ENCODE data around the gene DACT3.

Gene DACT3

DNA sequence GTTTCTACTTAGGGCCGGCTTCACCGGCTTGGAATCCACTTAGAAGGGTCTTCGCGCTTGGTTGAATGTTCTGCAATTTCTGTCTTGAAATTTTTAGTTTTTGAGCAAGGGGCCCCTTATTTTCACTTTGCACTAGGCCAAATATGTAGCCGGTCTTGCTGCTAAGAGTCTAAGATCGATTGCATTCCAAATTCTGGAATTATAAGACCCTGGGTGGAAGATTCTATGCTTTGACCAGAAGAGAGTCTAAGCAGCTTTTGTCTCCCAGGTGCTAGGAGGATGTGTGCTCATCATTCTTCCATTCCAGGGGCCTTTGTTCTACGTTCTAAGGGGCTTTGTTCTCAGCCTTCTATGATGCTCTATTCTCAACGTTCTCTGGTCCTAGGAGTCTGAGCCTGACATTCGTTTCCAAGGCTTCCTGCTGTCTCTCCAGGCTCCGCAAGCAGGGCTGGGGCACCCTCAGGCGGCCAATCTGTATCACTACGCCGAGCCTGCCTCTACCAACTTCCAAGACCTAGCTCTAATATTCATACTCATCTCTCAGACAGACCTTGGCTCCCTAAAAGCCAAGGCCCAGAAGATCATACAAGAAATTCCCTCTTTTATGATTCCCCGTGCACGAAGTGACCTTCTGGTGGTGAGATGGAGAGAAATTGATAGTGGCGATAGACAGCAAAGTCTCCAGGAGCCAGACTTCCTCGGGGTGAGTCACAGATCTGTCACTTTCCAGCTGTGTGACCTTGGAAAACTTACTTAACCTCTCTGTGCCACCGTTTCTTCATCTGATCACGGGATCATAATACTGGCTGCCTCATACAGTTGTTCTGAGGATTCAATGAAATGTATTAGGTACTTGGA is 982 bp upstream of the DACT3 start:
- peak; percentile 90 to 99 for DNase-seq

DNA sequence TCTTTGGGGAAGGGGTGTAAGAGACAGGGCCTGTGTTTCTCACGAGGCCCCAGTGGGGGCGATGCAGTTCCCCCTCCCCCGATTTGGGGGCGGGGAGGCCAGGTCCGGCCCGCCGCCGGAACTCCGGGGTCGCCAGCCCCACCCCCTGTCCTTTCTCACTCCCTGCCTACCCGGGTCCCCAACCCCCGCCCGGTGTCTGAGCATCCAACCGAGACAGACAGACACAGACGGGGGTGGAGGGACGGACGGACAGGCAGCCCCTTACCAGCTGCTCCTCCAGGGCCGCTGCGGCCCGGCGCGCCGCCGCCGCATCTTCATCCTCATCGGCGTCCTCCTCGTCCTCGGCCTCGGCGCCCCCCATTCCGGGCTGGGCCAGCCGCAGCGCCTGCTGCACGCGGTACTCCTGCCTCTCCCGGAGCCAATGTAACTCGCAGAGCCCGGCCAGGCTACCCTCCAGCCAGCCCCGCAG is 397 bp downstream of the DACT3 start:
- peak in 1 of 2 donors; percentile 42 for DNase-seq

DNA sequence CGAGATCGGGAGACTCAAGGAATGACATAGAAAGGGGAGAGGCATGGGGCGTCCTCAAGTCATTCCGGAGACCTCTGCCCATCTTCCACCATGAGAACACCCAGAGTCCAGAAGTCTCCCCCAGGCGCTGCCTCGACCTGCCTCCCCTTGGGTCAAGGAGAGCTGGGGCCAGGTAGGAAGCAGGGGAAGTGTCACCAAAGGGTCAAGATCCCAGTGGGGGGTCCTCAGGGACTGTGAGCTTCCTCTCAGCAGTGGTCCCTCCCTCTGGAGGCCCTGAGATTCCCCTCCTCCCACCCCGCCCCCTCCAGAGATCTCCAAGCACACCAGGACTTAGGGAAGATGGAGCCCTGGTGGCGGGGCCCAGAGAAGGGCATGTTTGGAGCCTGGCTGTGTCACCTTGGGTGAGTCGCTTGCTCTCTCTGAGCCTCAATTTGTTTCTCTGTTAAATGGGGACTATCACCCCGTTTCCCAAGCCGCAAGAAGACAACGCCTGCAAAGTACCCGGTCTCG is 919 bp downstream of the DACT3 start:
- peak in 1 of 2 donors; percentile 36 for DNase-seq

DNA sequence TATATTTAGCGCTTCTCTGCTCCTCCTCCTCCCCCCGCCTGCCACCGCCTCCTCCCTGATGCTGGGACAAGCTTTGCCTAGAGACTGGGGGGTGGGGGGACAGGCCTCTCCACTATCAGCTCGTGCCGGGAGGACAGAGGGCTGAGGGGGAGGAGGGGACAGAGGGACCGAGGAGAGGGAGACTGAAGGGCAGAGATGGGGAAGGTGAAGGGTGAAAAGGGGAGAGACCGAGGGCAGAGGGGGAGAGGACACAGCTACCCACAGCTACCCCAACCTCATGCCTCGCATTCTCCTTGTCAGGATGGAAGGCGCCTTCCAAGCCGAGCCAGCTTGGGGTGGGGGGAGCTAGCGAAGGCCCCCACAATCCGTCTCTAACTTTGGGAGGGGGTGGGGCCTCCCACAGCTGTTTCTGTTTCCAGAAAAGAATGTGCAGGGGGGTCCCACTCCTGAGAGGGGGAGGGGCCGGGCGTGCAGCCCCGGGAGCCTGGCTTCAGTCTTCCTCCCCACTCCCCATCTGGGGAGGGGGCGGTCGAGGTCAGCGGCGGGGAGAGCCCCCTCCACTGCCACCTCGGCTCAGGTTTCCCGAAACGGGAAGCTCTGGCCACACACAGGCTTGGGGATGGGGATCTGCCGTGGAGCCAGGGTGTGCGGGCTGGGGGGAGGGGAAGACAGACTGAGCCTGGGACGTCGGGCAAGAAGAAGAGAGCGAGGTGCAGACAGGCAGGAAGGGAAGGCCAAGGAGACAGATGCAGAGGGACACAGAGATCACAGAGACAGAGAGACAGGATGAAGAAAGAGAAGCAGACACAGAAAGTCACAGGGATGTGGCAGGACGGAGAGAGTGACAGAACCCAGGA is 1.6 kb downstream of the DACT3 start:
- peak; percentile 31 to 53 for DNase-seq

DNA sequence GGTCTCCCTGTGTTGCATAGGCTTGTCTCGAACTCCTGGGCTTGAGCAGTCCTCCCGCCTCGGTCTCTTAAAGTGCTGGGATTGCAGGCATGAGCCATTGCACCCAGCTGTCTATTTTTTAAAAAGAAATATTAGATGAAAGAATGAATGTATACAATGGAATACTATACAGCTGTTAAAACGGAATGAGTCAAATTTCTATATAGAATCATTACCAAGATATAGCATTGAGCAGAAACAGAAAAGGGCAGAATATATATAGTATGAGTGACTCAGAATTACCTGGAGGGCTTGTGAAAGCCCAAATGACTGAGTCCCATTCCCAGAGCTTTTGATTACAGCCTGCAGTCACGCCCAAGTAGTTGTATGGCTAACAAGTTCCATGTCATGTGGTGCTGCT is 4.4 kb downstream of the DACT3 start:
- DNase-seq = no peak

DNA sequence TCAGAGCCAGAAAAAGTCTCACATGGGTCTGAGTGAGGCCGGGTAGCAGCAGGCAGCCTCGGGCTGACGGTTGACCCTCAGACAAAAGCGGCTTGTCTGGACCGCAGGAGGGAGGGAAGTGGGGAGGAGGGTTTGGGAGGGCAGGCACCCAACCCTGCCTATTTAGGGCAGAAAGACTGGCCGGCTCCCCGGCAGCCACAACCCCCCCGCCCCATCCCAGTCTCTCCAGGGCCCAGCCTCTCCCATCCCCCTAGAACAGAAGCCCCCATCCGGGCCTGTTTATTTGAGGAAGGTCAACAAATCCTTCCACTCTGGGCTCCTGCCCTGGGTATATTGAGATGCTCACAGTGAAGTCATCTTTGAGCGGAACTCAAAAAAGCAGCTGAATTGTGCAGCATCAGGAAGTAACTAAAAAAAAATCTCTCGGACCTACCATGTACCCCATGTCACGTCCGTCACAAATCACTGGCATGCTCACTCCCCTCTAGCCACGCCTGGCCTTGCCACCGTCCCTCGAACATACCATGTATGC is 6.3 kb downstream of the DACT3 start:
- DNase-seq = peak; percentile 70 to 82

DNA sequence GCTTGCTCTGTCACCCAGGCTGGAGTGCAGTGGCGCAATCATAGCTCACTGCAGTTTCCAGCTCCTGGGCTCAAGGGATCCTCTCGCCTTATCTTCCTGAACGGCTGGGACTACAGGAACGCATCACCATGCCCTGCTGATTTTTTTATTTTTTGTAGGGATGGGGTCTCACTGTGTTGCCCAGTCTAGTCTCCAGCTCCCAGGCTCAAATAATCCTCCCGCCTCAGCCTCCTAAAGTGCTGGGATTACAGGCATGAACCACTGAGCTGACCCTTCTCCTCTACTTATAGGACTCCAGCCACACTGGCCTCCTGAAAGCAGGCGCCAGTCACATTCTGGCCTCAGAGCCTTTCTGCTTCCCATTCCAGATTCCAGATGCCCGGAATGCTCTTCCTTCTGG is 10.5 kb downstream of the DACT3 start:
- DNase-seq = no peak

DNA sequence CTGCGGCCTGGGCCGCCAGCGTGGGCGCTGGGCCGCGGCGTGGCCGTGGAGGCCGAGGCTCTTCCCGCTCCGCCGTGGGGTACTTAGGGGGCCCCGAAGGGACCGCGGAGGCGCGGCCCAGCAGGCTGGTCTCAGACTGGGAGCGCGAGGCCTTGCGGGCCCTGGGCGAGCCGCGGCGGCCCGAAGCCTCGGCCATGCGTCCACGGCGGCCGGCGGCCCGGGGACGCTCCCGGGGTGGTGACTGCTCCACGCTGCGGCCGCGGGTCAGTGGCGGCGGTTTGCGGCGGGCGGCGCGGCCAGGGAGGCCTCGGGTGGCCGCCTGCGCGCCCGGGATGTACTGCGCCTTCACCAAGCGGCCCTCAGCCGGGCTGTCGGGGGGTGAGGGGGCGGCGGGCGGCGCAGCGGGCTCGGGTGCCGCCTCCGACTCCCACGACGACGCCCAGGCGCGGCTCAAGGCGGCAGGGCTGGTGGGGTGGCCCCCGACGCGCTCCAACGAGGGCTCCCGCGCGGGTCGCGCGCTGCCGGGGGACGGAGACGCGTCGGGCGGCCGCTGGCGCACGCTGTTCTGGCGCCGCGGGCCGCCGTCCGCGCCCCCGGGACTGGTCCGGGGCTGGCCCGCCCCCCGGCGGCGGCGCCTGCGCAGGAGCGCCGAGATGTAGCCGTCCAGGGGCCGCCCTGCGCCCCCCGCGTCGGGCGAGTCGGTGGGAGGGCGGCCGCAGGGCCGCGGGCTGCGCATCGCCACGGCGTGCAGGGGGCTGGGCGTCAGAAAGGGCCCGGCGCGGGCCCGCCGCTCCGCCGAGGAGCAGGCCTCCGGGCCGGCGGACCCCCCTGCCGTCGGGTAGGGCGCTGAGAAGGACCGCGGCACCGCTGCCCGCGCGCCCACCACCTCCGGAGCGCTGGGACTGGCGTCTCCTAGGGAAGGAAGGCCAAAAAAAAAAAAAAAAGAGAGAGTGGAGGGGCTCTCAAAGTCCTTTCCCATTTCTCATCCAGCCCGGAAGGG is 11.7 kb downstream of the DACT3 start:
- no peak for DNase-seq

DNA sequence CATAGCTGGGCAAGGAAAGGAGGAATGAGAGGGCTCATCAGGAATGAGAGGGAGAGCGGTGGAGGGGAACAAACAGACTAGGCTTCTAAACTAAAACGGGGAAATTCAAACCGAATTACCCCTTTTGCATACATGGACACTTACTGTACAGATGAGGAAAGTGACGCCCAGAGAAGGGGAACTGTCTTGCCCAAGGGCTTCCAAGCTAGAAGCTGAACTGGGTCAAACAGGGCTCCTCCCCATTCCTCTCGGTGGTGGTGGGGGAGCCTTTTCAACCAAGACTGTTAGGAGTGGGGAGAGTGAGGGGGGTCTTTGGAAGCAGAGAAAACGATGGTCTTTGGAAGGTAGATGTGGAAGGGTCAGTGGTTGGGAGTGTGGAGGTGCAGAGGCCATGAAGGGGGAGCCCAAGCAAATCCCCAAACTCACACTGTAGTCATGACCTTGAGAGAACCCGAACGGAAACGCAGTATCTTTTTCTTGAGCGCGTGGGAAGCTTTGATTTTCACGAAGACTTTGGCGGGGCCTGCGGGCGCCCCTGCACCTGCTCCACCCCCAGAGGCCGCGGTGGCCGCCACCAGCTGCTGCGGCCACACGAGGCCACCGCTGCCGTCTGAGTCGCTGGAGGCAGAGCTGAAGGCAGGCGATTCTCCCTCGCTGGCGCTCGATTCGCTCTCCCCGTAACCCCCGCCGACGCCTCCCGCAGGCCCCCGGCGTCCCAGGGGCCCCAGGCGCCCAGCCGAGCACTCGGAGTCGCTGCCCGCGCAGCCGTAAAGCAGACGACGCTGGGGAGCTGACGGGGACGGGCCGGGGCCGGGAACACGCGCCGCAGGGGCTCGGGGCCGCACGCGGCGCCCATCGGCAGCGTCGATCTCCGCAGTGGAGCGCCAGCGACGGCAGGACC is 12.7 kb downstream of the DACT3 start:
- no peak for DNase-seq

DNA sequence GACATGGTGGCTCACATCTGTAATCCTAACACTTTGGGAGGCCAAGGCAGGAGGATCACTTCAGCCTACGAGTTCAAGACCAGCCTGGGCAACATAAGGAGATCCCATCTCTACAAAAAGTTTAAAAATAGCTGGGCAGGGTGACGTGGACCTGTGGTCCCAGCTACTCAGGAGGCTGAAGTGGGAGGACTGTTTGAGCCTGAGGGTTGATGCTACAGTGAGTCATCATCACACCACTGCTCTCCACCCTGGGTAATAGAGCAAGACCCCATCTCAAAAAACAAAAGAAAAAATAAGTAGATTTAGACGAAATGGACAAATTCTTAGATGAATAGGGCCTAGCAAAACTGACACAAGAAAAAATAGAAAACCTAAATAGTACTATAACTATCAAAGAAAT is 14.6 kb downstream of the DACT3 start:
- DNase-seq = no peak

DNA sequence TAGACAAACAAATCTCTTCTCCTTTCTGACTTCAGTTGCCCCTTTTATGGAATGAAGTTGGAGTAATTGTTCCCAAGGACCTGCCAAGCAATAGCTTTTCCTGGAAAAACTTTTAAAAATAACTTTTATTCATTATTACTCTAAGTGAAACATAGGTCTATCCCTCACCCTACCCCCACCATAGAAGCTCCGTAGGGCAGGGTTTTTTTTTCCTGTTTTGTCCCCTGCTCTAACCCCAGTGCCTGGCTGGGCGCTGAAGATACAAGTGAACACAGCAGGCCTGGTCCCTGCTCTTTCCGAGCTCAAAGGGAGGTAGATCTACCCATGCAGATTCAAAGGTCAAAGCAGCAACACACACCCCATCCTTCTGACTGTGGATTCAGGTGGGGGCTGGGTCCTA is 16.3 kb downstream of the DACT3 start:
- DNase-seq = no peak

DNA sequence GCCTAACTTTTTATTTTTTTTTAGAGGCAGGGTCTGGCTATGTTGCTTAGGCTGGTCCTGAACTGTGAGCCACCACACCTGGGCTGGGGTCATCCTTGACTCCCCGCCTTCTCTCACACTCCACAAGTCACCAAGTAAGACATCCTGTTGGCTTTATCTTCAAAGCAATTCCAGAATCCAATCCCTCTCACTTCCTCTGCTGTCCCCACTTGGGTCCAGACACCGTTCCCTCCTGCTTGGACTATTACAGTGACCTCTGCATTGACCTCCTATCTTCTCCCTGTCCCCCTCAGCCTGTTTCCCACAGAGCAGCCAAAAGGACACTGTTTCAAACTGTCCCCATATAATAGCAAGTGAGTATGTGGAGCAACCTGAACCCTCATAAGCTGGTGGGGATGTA is 20.3 kb downstream of the DACT3 start:
- no peak for DNase-seq

DNA sequence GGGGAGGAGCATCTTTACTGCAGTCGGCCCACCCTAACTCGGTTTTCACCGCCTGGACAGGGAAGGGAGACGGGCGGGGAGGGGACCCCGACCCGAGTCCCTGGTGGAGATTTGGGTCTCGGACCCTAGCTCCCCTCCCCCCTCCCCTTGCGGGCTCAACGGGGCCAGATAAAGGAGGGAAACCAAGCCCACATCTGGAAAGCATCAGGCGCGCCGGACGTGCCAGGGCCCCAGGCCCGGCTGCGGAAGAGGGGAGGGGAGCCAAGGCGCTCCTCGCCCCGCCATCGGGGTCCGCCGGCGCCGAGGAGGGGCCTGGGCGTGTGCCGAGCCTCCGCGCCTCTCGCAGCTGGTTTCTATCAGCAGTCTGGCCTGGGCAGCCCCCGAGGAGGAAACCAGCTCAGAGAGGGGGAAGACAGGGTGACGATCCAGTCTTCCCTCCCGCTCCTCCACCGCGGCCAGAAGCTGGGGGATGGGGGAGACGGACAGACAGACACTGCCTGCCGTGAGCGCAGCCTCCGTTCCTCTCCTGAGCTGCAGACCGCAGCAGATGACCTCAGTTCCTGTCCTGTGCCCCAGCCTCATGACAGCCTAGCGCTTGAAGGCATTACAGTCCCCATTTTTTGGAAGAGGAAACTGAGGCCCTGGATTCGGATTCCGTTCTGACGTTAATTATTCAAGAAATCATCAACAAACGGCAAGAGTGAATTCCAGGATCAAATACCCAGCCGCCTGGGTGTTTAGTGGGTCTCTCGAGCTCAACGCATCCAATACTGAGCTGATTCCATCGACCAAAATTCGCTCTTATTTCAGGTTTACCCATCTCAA is 21.4 kb downstream of the DACT3 start:
- DNase-seq = no peak

DNA sequence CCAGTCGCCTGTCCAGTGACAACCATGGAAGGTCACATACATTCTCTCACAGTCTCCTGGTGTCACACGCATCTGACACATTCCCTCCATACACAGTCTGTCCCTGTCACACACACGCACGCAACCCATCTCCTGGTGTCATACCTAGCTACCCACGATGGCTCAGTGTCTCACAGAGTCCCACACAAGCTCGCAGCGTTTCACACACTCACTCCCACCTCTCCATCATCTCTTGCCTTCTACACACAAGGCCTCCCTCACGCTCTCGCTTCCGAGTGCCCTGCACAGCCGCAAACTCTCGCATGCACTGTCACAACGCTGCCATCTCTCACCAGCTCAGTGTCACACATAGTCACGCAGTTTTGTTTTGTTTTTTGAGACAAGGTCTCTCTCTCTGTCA is 23.8 kb downstream of the DACT3 start:
- peak in 1 of 2 donors; percentile 23 for DNase-seq

DNA sequence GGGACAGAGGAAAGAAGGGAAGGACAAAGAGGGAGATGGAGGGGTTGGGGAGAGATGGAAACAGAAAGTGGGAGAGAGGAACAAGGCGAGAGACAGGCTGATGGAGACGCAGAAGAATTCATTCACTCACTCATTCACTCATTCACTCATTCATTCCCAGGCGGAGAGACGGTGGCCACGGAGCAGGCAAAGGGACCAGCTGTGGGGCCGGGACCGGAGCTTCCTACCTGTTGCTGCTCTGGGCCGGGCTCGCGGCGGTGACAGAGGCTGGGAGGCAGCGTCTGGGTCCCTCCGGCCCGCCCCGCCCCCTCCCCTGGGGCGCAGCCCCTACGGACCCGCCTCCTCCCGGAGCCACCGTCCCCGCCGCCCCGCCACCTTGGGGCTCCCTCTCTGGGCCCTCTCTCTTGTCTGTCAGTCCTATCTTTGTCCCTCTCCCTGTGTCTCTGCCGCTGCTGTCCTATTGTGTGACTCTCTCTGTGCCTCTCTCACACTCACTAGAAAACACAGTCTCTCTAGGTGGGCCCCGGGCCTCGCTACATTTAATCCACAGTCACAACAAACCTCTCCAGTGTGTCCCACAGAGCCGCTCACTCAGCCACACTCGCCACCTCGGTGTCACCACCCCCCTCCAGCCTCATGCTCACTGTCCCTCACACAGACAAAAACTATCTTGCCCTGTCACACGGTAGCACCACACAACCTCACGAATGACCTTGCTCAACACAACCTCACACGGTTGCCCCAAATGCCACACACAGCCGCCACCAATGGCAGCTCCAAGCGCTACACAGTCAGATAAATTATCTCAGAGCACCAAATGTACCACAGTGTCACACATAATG is 24.8 kb downstream of the DACT3 start, which contains the start of gene GNG8:
Gene GNG8 (minus strand): TSS at position 283 of the 842 bp plus-strand sequence. CDS start 1,520 bp downstream, outside the sequence.
- no peak for DNase-seq

DNA sequence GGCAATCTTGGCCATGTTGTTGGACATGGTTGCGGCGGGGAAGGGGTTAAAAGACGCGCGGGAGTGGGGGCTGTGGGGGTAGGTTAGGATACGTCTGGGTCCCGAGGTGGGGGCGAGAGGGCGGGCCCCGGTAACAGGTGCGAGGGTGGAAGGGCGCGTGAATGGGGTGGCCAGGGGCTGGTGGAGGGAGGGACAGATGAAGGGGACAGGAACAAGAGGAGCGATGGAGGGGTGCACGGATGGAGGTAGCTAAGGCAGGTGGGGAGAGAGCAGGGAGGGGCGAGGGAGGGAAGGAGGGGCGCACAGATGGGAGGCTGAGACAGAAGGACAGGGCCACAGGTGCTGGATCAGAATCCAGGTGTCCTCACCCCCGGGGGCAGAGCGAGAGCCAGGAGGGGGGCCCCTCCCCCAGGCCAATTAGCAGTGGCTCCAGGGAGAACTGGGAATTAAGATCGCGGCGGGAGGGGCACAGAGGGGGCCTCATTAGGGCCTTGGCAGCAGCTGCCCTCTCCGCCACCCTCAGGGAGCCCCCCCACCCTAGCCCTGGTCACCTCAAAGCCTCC is 26.2 kb downstream of the DACT3 start:
- DNase-seq = no peak

DNA sequence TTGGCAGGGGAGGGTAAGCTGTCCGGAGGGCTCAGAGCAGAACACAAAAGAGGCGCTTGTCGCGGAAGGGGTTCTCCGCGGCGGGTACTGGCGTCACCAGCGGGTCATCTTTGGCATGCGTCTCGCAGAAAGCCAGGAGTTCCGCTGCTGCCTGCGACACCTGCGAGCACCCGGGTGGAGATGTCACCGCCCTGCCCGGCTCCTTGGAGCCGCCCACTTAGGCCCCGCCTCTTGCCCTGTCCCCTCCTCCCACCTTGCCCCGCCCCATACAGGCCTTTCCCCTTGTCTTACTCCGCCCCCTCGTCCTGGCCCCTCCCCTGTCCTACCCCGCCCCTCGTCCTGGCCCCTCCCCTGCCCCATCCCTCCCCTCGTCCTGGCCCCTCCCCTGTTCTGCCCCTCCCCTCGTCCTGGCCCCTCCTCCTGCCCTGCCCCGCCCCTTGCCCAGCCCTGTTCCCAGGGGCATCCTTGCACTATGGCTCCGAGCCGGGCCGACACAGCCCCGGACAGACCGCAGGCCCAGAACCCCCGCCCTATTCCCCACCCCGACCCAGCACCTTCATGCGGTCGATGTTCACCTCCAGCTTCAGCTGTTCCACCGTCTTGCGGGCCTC is 26.8 kb downstream of the DACT3 start:
- DNase-seq = peak; percentile 61 to 85

DNA sequence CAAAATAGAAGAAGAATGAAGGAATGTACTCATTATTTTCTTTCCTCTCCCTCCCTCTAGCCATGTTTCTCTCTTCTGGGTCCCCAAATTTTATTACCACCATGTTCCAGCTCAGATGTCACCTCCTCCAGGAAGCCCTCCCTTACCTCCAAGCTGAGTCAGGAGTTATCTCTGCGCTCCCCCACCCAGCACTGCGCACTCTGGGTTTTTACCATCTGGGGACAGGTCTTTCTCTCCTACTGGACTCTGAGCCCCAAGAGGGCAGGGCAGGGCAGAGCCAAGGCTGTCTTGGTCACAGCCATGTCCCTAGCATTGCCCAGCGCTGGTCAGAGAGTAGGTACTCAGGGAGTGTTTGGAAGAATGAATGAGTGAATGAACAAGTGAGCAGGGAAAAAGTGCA is 27.9 kb downstream of the DACT3 start:
- no peak for DNase-seq
